Measurements from ENCODE around the gene C2orf69.

The C2orf69 gene

DNA sequence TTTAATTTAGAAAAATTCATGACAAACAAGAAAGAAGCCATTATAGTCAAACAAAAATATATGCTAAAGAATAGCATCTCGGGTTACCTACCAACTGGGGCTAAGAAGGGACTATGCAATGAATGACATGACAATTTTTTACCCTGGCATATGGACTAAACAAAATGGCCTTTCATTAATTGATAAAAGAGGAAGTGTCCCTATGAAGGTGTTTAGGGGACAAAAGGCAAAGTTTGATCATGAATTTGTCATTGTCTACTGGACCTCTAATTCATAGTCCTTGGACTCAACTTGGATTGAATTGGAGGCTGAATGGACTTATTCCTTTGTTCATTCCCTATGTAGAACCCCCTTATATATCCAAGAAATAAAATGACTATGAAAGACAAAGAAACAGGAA, 57.0 kb downstream of the C2orf69 start:
- DNase-seq (ENCODE audit: low spot score): no peak

DNA sequence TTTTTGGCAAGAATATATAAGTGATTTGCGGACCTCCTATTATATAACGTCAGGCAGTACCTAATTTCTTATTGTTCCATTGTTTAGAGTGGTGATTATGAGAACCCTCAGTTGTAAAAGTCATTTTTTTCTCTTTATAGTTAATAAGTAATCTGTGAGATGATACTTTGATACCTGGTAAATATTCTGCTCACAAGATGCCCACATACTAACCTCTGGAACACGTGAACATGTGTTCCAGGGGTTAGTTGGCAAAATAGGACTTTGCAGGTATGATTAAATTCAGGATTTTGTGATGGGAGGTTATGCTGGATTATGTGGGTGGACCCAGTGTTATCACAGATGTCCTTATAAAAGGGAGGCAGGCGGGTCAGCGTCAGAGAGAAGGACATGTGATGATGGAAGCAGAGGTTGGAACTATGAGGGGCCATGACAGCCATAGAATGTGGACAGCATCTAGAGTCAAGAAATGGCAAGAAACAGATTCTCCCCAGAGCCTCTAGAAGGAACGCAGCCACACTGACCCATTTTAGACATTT, 61.1 kb downstream of the C2orf69 start:
- DNase-seq (ENCODE audit: low spot score): no peak

GRCh38 chr2:199973703-199974102, 62.6 kb downstream of the C2orf69 start:
- DNase-seq (ENCODE audit: low spot score): no peak

GRCh38 chr2:199975273-199975895, 64.3 kb downstream of the C2orf69 start:
- DNase-seq (ENCODE audit: low spot score): no peak
